HCT116 (cell line): Measurements from ENCODE around the gene PAX1. TPM values are rescaled to one million over a fixed set of nuclear protein-coding genes. Genes with fewer than 3 reads are reported as not detected.

ENCODE experiments used
- ATAC-seq: fragments of 200-7000 bp; cut with Tn5 transposase; 2 replicates; pipeline ENCODE4 v1.9.1; 2020; ENCODE audit warnings: mild to moderate bottlenecking, moderate library complexity
- BruUV-seq: library from RNA; stranded (reverse); fragments of 400-500 nt; replicated peaks from 2 replicates; lab custom pipeline; 2021; lab: Mats Ljungman, UMichigan
- CTCF ChIA-PET: fragments of 300-600 bp; sonication (Branson Sonifier 250); formaldehyde crosslinking; loops from one replicate; lab custom pipeline; 2021; ENCODE audit warnings: antibody characterized with exemption; lab: Charles Lee
- POLR2A ChIA-PET: fragments of 300-600, 350-600 bp; sonication (Branson Sonifier 250); formaldehyde crosslinking; loops from one replicate; lab custom pipeline; 2021; ENCODE audit warnings: antibody characterized with exemption; lab: Charles Lee
- RAD21 ChIA-PET, 2 experiments: fragments of 300-600 bp; sonication (Branson Sonifier 250); formaldehyde crosslinking; loops; one replicate each; lab custom pipeline; 2023; ENCODE audit warnings: low total read pairs in 2 of 2; ENCODE audit not compliant: uncharacterized antibody in 2 of 2, unreplicated experiment in 2 of 2, low non-redundant PET in 1 of 2; lab: Charles Lee
- DNase-seq: peaks from one replicate; pipeline ENCODE4 v3.0.0-alpha.2; 2010; ENCODE audit warnings: low read depth, low spot score
- H2AFZ ChIP-seq: fragments of 200-600 bp; shearing (Covaris generic), sonication (generic); 2 replicates; pipeline ENCODE4 v1.6.1; 2017; ENCODE audit warnings: low read depth, mixed run types, mixed read lengths, antibody characterized with exemption, low read length; ENCODE audit not compliant: poor library complexity, severe bottlenecking
- H3K27ac ChIP-seq: 2 replicates; pipeline ENCODE4 v1.5.1; 2012; ENCODE audit warnings: low read depth, low read length
- H3K27me3 ChIP-seq: fragments of 200-600 bp; sonication (generic); 2 replicates; pipeline ENCODE4 v1.6.1; 2016; ENCODE audit warnings: mixed run types, low read length, mixed read lengths; ENCODE audit not compliant: insufficient read depth
- H3K36me3 ChIP-seq, 2 experiments: fragments of 200-500 bp in 1 of 2; fragments of 200-600 bp in 1 of 2; sonication (Bioruptor generic) in 1 of 2; sonication (generic) in 1 of 2; 2 replicates each; pipeline versions ENCODE4 v1.5.1 to v1.6.1; 2014 to 2016; ENCODE audit warnings: low read length in 2 of 2, inconsistent platforms in 1 of 2, mixed read lengths in 1 of 2, mixed run types in 1 of 2; ENCODE audit not compliant: insufficient read depth in 2 of 2, control insufficient read depth in 1 of 2
- H3K4me1 ChIP-seq, 2 experiments: fragments of 200-600 bp in 1 of 2; sonication (generic) in 1 of 2; 2 replicates each; pipeline versions ENCODE4 v1.5.1 to v1.6.1; 2012 to 2017; ENCODE audit warnings: low read length in 2 of 2, inconsistent platforms in 1 of 2, mild to moderate bottlenecking in 1 of 2, mixed read lengths in 1 of 2, mixed run types in 1 of 2, moderate library complexity in 1 of 2; ENCODE audit not compliant: insufficient read depth in 2 of 2, control insufficient read depth in 1 of 2
- H3K4me2 ChIP-seq: fragments of 200-600 bp; sonication (generic); 2 replicates; pipeline ENCODE4 v1.6.1; 2017; ENCODE audit warnings: mixed run types, low read length, mixed read lengths
- H3K4me3 ChIP-seq, 2 experiments: fragments of 200-600 bp in 1 of 2; sonication (generic) in 1 of 2; replicated peaks in 1 of 2; 2 replicates each; pipeline ENCODE4 v1.5.1; 2011 to 2016; ENCODE audit warnings: low read length in 2 of 2, control low read depth in 1 of 2, low read depth in 1 of 2, mild to moderate bottlenecking in 1 of 2, mixed read lengths in 1 of 2, mixed run types in 1 of 2
- H3K79me2 ChIP-seq: fragments of 200-600 bp; sonication (generic); 2 replicates; pipeline ENCODE4 v1.6.1; 2017; ENCODE audit warnings: mild to moderate bottlenecking, mixed run types, low read length, moderate library complexity, mixed read lengths; ENCODE audit not compliant: insufficient read depth
- H3K9ac ChIP-seq: fragments of 200-600 bp; sonication (generic); 2 replicates; pipeline ENCODE4 v1.6.1; 2016; ENCODE audit warnings: low read length, mixed read lengths
- H3K9me2 ChIP-seq: fragments of 200-600 bp; sonication (generic), shearing (Covaris generic); 2 replicates; pipeline ENCODE4 v1.6.1; 2017; ENCODE audit warnings: mixed run types, mild to moderate bottlenecking, moderate library complexity; ENCODE audit not compliant: insufficient read depth
- H3K9me3 ChIP-seq, 2 experiments: fragments of 200-500 bp in 1 of 2; fragments of 200-600 bp in 1 of 2; sonication (Bioruptor generic) in 1 of 2; sonication (generic) in 1 of 2; 2 replicates each; pipeline ENCODE4 v1.6.1; 2014 to 2017; ENCODE audit warnings: low read length in 2 of 2, mixed read lengths in 2 of 2, inconsistent platforms in 1 of 2, low read depth in 1 of 2, mild to moderate bottlenecking in 1 of 2, mixed run types in 1 of 2, moderate library complexity in 1 of 2; ENCODE audit not compliant: control insufficient read depth in 1 of 2, insufficient read depth in 1 of 2
- H4K20me1 ChIP-seq: fragments of 200-600 bp; sonication (generic), shearing (Covaris generic); 2 replicates; pipeline ENCODE4 v1.6.1; 2017; ENCODE audit warnings: mixed run types, mild to moderate bottlenecking, moderate library complexity; ENCODE audit not compliant: insufficient read depth
- CBX3 ChIP-seq: IDR thresholded peaks from 2 replicates; pipeline ENCODE4 v1.6.1; 2012; ENCODE audit warnings: low read depth
- CEBPB ChIP-seq: IDR thresholded peaks from 2 replicates; pipeline ENCODE4 v1.6.1; 2012; ENCODE audit warnings: low read depth
- ELF1 ChIP-seq: IDR thresholded peaks from 2 replicates; pipeline ENCODE4 v1.6.1; 2012; ENCODE audit warnings: low read depth, borderline replicate concordance
- EZH2 ChIP-seq: fragments of 200-600 bp; sonication (generic); IDR thresholded peaks from 2 replicates; pipeline ENCODE4 v1.6.1; 2017; ENCODE audit warnings: antibody characterized with exemption, mixed run types
- FOSL1 ChIP-seq: IDR thresholded peaks from 2 replicates; pipeline ENCODE4 v1.6.1; 2012; ENCODE audit warnings: low read depth
- POLR2A ChIP-seq: IDR thresholded peaks from 2 replicates; pipeline ENCODE4 v1.7.0; 2011; ENCODE audit warnings: borderline replicate concordance; ENCODE audit not compliant: insufficient read depth, insufficient read length; ENCODE audit errors: extremely low read depth
- RAD21 ChIP-seq: IDR thresholded peaks from 2 replicates; pipeline ENCODE4 v1.6.1; 2012; ENCODE audit warnings: low read depth, mild to moderate bottlenecking
- intact Hi-C: fragments of 100-400 bp; cut with micrococcal nuclease; formaldehyde crosslinking; loops from 2 replicates; pipeline ENCODE4 v1.10.0; 2022
- total RNA-seq: library from RNA; stranded (reverse); gene quantifications from one replicate; pipeline ENCODE4 v1.2.1, GENCODE V29; 2021; ENCODE audit not compliant: unreplicated experiment
- TF ChIP-seq, protein P1 (sequence below), 3 experiments: fragments of 200-600 bp in 1 of 3; sonication (generic) in 1 of 3; IDR thresholded peaks in 2 of 3; conservative IDR thresholded peaks in 1 of 3; 2 replicates each; pipeline ENCODE4 v1.5.1; 2012 to 2017; ENCODE audit warnings: low read depth in 2 of 3, low read length in 2 of 3, antibody characterized with exemption in 1 of 3, borderline replicate concordance in 1 of 3, control low read depth in 1 of 3, mild to moderate bottlenecking in 1 of 3, mixed read lengths in 1 of 3, mixed run types in 1 of 3, moderate library complexity in 1 of 3; ENCODE audit not compliant: insufficient read depth in 1 of 3
- TF ChIP-seq, protein P2 (sequence below): IDR thresholded peaks from 2 replicates; pipeline ENCODE4 v1.6.1; 2012
- TF ChIP-seq, protein P3 (sequence below): IDR thresholded peaks from 2 replicates; pipeline ENCODE4 v1.6.1; 2012

The PAX1 gene
- total RNA-seq, 1 experiment from 2014 or later, result not detected

DNA sequence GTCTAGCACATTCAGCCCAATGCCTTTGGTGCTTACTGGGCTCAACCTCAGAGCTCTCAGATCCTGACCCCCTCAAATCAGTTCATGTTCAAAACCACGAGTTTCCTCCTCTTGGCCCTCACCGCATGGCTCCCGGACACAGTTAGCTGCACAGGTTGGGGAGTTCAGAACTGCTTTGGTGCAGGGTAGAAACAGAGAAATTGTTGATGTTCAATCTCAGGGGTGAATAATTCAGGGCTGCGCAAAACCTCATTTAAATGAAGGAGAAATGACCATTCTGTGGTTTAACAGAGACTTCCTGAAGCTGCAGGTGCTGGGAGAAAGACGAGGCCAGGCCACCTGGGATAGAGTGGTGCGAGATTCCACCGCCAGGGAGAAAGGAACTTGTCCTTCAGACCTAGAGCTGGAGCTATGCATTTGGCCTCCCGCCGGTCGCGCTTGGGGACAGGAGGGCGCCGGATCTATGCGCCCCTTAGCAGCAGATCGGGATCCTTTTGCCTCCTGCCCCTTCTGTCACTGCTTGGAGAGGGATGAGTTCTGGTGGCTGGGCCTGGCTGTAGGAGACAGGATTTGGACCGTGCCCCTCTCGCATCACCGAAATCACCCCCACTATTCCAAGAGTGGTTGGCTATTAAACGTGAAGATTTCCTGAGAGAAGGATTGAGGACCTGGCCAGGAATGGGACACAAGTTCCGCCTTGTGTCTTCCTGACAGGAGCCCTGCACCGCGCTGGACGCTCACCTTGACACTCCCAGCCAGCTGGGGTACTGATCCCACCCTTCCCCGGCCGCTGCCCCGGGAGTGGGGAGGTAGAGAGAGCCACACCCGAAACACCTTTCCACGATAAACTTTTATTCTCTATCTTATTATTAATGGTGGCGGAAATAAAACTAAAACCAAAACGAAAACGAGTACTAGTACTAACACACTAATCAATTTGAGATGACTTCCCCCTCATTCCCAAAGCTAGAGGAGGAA lies 767 bp upstream of the PAX1 start:
- ATAC-seq (no peak), DNase-seq (no peak)
- TF ChIP-seq EZH2 (no peak), POLR2A (no peak), ELF1 (no peak), FOSL1 (no peak), RAD21 (no peak), CBX3 (no peak), CEBPB (no peak)
- TF ChIP-seq, protein P1, sequence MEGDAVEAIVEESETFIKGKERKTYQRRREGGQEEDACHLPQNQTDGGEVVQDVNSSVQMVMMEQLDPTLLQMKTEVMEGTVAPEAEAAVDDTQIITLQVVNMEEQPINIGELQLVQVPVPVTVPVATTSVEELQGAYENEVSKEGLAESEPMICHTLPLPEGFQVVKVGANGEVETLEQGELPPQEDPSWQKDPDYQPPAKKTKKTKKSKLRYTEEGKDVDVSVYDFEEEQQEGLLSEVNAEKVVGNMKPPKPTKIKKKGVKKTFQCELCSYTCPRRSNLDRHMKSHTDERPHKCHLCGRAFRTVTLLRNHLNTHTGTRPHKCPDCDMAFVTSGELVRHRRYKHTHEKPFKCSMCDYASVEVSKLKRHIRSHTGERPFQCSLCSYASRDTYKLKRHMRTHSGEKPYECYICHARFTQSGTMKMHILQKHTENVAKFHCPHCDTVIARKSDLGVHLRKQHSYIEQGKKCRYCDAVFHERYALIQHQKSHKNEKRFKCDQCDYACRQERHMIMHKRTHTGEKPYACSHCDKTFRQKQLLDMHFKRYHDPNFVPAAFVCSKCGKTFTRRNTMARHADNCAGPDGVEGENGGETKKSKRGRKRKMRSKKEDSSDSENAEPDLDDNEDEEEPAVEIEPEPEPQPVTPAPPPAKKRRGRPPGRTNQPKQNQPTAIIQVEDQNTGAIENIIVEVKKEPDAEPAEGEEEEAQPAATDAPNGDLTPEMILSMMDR (IDR thresholded peaks at IDR 0.05 in 2 of 3, conservative IDR thresholded peaks at IDR 0.05 in 1 of 3; ENCODE audit: borderline replicate concordance in 1 of 3, insufficient read depth in 1 of 3, low read depth in 2 of 3, low read length in 2 of 3), result no peak
- TF ChIP-seq, protein P2, sequence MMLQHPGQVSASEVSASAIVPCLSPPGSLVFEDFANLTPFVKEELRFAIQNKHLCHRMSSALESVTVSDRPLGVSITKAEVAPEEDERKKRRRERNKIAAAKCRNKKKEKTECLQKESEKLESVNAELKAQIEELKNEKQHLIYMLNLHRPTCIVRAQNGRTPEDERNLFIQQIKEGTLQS, result no peak
- TF ChIP-seq, protein P3, sequence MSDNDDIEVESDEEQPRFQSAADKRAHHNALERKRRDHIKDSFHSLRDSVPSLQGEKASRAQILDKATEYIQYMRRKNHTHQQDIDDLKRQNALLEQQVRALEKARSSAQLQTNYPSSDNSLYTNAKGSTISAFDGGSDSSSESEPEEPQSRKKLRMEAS, result no peak
- no peaks in the 10 kb centered on the region for H3K79me2 ChIP-seq
- no peak overlapping the region for H3K4me2 ChIP-seq
- no peak overlapping the region for H3K9ac ChIP-seq
- ChIA-PET CTCF (no interaction called here), POLR2A (no interaction called here), RAD21 (no interaction called here)
- peaks cover 5% of the 10 kb centered on the region; the same call in 1 of the 2 replicates for H3K27me3 ChIP-seq
- no peaks in the 10 kb centered on the region for H3K4me1 ChIP-seq
- no peaks in the 10 kb centered on the region for H3K9me3 ChIP-seq
- no peaks in the 10 kb centered on the region for H3K36me3 ChIP-seq
- intact Hi-C loops, result no loop called here
- H2AFZ ChIP-seq, result no peak overlapping the region
- H4K20me1 ChIP-seq, result no peaks in the 10 kb centered on the region
- H3K4me3 ChIP-seq, result no peak overlapping the region
- no peak overlapping the region for H3K27ac ChIP-seq
- H3K9me2 ChIP-seq, result no peaks in the 10 kb centered on the region
- BruUV-seq, result no TSS peak
